MV-4-11 (cell line): ENCODE measurements around the gene HMX1.

ENCODE experiments used
- DNase-seq: peaks from one replicate; lab custom pipeline; 2025; lab: John Stamatoyannopoulos, UW

HMX1 gene

DNA sequence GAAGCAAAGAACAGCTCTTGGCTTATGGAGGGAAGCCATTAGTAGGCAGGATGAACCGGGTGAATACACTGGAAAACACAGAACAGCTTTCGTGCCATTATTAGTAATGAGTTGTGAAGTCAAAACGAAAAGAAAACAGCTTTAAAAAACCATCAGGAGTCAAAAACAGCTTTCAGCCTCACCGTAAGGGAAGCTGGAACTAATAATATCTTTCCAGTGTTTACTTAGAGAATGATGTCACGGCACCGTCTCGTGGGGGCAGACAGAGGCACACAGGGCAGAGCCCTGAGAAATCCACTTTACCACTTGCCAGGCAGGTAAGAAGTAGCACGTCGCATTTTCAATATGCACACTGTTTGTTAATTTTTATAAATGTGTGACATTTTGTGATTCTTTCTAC is 37.9 kb upstream of the HMX1 start:
- DNase-seq, result no peak

DNA sequence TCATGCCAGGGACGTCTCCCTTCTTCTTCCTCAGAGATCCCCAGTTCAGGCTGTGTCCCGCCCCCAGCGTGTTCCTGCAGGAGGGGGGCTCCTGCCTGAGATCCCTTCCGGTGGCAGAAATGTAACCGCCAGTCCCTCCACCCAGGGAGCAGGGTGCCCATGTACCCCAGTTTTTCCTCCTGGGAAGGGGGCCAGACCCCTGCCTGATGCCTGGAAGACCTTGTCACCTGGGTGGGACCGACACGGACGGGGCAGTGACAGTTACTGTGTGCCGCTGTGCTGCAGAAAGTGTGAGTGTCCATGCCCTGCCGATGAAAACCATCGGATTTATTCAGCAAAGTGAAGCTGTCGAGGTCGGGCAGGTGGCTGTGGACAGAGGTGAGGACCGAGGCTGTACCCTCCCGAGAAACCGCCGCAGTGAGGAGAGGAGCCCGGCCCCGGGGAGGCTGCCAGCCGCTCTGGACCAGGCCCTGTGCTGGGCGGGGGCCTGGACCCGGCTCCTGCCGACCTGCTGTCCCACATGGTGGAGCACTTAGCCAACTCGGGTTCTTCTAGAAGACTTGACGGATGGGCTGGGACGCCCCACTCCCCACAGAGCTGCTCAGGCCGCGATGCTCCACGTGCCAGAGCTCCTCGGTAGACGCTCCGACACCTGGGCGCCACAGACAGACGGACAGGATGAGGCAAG is 36.7 kb upstream of the HMX1 start:
- DNase-seq, result no peak

DNA sequence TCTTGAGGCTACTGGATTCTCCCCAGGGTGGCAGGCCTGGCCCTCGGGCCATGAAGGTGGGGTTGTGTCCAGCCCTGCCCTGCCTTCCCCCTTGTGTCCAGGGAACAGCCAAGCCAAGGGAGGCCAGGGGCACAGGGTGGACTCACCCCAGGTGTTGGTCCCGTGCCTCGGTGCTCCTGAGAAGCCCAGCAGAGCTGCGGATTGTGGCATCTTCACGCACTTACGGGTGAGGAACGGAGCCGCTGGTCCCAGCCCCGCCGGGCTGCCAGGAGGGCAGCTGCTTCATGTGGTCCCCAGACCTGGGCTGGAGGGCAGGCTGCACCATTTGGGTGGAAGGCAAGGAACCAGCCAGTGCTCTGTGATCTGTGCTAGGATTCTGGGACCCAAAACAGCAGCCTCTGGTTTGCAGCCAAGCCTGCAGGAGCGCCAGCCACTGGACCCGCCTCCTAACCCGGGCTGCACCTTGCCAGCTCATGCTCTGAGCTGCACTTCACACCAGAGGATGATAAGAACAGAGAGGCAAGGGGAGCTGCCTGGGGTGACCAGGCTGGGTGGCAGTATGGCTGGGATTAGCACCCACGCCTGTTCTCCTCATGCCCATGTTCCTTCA is 36.1 kb upstream of the HMX1 start:
- DNase-seq, result no peak

DNA sequence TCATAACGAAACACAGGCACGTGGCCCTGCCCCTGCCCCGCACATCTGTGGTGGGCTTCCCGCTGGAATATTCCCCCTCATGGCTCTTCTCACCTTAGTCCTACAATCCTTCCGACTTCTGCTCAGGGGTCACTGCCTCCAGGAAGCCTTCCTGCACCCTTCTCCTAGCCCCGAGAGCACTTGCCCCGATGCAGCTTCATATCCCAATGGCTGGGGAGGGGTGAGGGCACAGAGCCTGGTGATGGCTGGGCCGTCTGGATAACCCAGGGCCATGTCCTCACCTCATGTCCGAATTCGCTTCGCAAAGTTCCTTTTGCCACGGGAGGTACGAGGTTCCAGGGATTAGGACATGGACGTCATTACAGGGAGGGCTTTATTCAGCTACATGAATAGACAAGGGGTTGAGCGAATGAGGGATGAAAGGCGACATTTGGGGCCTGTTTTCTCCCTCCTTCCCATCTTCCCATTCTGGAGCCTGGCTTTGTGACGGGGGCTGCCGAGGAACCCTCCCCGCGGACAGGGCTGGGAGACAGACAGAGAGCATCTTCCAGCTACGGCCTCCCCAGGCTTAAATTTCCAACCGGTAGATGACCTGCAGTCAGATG is 35.5 kb upstream of the HMX1 start:
- DNase-seq, result no peak

DNA sequence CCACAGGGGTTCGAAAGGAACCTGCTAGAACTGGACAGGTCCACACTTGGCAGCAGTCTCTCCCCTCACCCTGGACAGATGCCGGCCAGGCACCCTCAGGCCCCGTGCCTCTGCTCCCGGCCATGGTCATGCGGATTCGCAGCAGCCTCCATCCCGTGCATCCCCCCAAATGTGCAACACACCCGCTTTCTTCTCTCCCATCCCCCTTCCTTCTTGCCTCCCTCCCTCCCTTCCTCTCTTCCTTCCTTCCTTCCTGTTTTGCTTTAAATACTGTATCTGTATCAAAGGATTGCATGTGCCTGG is 35.0 kb upstream of the HMX1 start:
- no peak for DNase-seq

DNA sequence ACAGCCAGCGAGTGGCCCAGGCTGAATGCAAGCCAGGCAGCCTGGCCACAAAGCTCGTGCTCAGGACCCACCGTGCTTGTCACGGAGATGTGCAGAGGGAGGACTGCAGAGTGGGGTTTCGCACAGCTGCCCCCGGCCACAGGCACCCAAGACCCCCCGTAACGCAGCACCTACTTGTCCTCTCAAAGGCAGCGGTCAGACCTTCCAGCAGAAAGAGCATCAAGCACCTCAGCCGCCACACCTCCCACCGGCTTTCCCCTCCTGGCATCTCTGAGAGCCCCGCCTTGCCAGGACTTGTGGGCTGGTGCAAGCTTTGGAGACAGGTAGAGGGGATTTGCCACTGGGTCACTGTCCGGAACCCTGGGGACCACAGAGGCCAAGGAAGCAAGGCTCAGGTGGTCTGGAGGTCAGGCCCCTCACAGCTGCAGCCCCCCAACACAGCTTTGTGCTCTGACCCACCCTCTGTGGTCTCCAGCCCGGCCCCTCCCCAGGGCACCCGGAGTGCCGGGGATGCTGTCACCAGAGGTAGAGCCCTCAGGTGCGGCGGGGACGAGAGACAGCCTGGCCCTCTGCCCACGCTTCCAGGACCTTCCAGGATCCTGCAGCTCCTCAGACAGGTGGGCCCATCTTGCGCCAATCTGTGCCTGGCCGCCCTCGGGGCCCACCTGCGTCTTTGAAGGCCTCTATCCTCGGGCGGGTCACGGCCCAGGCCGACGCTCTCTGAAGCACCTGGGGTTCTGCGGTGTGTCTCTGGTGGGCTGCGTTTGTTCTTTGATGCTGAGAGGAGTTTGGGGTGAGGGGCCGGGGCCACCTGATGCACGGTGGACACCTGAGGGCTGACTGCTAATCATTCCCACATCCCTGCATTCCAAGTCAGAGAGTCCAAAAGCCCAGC is 34.4 kb upstream of the HMX1 start:
- DNase-seq, result no peak

DNA sequence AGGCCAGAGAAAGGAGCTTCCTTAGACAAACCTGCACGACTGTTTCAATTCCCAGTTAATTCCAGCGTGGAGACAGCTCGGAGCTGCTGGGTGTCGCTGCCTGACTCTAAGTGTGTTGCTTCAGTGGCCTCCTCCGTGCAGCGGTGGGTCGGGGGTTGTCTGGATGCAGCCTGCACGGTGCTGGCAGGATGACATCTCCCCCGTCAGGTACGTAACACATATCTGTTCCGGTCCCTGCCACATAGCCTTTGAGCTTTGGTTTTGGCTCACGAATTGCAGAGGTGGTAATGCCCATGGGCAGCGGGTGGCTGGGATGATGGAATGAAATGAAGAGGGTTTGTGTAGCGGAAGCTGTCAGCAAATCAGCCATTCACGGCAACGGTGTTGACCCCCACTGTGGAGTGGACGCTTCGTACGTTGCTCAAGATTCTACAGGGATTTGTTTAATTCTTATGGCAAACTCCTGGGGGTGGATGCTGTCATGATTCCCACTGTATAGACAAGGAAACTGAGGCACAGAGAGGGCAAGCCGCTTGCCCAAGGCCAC is 33.7 kb upstream of the HMX1 start:
- no peak for DNase-seq

DNA sequence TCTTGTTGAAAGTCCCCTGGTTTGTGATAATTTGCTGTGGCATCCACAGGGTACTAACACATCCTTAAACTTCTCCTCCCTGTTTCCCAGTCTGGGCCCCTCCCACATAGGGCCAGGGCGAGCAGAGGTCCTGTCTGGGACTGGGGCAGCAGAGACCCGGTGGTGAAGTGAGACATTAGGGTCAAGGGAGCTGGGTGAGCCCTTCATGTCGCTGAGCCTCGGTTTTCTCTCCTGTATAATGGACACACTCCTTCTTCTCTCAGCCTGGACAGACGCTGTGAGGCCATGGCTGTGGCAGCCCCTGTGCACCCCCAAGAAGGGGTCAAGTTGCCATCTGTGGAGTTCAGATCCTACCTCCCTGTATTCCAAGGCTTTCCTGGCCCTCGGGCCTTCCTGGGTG is 33.0 kb upstream of the HMX1 start:
- no peak for DNase-seq

DNA sequence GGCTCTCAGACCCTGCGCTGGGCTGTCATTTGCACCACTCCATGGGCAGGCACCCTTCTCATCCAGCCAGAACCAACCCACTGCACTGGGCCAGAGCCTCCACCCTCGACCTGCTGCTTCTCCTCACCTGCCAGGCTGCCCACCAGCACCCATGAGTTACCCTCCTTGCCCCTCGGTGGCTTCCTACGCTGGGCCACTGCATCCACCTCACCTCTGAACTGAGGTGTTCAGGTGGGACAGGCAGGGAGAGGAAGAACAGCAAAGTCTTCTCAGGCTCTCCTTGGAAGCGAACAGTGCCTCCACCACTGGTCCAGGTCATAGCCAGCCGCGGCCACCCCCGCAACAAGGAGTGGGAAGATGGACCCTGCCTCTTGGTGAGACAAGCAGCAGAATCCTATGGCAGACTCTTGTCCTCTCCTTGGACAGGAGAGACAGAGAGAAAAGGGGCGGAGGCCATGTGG is 32.4 kb upstream of the HMX1 start:
- no peak for DNase-seq

DNA sequence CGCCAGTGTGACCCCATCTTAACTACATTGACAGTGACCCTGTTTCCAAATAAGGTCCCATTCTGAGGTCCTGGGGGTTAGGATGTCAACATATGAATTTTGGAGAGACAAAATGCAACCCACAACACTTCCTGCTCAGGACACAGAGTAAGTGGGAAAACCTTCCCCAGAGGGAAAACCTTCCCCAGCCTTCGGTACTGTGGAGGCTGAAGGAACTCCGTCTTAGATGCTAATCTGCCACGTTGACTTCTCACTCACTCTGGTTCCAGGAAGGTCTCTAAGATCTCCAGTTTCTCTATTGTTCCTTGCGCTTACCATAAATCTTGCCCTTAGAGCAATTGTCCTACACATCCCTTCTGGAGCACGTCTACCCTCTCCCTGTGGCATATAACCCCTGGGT is 29.7 kb upstream of the HMX1 start:
- no peak for DNase-seq

DNA sequence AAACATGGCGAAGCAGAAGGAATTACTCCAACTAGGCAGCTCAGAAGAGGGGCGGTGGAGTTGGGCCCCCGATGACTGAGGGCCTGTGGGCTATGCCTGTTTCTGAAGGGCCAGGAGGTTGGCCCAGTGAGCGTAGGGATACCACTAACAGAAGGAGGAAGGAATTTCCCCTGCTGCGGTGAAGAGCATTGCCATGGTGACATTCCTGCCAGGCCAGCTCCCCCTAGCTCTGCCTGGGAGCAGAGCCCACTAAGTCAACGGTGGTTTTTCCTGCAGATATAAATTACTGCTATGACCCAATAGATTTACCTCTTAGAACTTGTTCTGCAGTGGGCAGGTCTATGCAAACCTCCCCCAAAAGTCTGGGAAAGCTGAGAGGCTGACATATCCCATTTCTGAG is 28.9 kb upstream of the HMX1 start:
- DNase-seq, result no peak

DNA sequence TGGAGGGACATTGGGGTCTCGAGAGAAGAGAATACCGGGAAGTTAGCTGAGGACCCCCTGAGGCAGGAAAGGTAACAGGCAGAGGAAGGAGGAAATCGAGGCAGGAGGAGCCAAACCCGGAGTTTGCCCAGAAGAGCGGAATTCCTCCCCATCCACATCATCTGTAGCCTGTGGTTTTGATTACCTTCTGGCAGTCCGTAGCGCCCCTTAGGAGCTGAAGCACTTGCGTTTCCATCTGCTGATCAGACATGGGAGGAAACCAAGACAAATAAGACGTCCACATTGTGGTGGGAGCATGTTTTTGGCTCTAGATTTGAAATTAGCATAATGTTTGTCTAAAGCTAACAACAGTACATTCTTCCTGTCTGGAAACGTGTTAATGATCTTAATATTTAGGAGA is 26.8 kb upstream of the HMX1 start:
- DNase-seq, result no peak

DNA sequence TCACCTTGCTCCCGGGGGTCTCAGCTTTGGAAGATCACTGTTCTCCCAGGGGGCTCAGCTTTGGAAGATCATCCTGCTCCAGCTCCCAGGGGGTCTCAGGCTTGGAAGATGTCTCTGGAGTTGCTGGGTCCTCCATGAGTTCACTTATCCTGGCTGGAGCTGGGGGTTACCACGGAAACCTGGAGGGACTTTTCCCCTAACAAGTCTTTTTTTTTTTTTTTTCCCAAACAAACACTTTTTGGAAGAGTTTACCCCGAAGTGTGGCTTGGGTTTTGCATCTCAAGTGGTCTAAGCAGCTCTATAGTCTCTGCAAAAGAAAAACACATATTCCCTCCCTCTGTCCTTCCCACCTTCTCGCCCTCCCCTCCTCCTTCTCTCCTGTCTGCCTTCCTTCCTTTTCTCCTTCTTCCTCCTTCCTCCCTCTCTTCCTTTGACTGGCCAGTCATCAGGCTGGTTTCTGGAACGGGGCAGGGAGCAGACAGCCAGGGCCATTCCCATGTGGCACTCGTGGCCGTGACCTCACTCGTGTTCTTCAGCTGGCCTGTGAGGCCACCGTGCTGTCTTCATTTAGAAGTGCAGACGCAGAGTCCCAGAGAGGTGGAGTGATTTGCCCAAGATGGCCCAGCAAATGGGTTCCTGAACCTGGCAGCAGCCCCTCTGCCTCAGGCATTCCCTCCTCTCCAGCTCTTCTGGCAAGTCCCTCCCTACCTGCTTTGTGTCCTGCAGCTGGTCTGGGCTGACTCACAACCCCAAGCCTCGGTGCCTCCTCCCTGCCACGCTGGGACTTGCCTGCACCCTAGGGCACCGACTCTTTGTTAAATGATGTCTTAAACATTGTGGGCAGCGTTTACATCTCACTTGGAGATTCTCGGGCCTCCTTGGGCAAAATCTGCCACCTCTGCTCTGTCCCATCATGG is 25.9 kb upstream of the HMX1 start:
- no peak for DNase-seq

DNA sequence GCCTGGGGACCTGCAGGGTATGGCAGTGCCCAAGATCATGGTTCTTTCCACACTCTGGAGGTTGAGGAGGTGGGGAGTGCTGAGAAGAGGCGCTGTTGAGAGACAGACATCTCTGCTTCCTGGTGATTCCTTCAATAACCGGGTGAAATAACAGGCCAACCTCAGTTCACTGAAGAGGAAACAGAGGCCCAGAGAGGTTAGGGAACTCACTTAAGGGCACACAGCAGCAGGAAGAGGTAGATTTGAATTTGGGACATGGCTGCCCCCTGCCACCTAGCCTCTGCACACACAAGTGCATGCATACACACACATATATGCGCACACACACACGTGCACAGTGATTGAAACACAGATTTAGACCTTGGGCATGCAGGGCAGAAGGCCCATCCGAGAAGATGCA is 24.9 kb upstream of the HMX1 start:
- DNase-seq, result no peak

DNA sequence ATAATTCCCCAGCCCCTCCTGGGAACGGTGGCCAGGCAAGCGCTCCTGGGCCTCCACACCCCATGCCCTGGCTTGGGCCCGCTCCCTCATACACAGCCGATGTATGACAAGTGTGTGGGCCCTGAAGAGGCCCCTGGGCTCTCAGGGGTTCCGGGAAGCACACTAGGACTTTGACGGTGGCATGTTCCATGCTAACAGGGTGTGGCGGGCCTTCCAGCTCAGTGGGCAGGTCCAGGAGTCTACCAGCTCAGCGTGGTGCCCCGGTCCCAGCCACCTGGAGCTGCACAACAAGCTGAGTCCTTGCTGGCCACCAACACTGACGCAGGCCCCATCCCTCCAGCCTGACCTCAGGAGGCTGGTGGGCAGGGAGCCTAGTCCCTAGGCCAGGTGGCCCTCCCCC is 24.4 kb upstream of the HMX1 start:
- no peak for DNase-seq

DNA sequence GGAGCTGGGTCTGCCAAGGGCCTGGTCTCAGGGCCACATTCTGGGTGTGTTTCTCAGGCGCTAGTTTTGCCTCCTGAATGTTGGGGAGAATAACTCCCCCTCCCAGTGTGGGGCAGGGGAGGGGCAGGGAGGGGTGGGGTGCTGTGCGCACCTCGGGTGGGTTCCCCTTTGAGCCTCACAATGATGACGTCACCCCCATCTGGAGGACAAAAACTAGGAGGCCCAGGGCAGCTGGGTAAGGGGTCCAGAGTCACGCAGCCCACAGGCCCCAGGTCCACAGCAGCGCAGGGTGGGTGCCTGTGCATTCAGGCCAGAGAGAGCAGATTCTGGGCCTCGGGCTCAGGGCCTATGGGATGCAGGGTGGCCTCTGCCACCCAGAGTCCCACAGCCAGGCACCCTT is 23.7 kb upstream of the HMX1 start:
- DNase-seq, result no peak

DNA sequence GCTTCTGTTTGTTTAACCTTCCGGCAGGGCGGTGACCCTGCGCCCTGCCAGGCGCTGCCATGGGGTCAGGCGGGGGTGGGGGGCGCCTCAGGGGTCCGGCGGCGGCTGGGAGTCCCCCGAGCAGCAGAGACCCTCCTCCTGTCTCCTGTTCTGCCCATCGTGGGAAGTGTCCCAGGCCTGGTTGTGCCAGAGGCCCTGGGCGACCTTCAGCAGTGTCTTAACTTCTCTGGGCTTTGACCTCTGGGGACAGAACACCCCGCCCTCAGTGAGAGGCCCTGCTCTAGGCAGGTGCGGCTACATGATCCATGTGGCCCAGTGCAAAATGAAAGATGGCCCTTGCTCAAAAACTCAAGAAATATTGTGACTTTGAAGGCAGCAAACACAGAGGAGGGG is 22.8 kb upstream of the HMX1 start:
- no peak for DNase-seq

DNA sequence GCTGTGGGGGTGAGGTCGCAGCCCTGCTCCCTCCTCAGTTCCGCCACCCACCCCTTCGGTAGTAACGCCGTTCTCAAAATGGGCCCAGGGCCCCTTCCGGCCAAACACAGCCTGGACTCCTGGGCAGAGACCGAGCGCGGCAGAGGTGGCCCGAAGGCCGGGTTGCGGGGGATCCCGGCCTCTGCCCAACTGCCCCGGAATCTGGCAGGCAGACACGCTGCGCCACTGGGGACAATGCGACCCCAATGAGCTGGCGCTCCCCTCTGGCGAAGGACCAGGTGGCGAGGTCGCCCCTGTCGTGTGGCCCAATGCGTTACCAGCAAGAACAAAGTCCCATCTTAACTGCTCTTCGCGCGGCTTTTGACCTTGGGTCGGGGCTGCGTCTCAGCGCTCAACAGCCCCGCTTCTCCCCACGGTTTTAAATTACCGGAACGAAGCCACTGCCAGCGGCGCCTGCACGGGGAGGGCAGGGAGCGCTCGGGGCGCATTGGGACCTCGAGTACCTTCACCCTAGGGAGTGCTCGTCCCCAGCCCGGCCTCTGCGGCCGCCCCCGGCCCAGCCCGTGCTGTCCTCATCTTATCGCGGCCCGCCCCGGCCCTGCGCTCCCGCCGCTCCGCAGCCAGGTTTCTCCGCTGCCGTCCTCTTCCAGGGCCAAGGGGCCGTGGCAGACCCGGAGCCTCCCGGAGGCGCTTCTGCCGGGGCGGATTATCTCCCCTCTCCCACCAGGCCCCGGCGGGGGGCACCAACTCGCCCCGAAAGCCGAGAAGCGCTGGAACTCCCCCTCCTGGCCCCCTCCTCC is 22.2 kb upstream of the HMX1 start:
- DNase-seq, result no peak

DNA sequence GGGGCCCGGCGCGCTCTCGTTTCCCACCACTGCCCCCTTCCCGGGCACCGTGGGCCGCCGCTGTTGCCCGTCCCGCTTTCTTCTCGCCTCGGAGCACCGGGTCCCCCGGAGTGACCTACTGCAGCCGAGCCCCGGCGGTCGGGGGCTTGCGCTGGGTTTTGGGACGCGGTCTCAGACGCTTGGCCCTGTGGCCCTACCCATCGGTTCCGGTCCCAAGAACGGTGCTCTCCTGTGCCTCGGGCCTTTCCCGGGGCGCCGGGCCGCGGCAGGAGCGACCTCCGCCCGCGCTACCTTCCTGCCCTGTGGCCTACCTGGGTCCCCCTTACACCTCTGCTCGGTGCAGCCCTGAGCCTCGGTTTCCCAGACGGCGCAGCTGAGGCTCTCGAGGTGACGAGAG is 21.6 kb upstream of the HMX1 start:
- no peak for DNase-seq

DNA sequence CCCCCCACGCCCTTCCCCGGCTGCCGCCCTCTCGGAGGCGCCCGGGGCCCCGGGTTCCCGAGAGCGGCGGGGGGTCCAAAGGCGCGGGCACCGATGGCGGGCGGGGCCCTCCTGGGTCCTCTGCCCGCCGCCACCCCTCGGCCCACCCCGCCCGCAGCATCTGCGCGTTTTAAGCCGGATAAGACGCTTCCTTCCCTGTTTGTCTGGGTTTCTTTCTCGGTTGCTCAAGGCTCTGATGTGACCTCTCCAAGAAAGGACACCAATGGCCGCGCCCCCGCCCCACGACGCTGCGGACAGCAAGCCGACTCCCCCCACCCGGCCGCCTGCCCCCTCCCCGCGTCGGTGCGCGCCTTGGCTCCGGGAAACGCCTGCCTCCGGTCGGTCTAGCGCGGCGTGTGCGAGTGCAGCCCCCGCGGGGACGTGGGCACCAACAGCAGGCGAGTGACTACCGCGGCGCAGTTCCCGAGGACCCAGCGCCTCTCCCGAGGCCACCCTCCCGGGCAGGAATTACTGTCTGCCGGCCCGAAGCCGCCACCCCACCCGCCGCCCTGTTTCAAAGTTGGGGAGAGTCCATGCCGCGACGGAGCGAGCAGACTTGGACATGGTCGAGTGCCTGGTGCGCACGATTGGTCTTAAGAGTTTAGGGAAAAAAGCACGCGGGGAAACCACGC is 21.1 kb upstream of the HMX1 start:
- DNase-seq, result no peak
